Measurements from ENCODE around the gene LINGO3. TPM values are rescaled to one million over a fixed set of nuclear protein-coding genes. Genes with fewer than 3 reads are reported as not detected.
"Not testable (repeated sequence)": the region's sequence is repeated elsewhere in the genome, so short reads cannot be mapped to it uniquely, and the experiment has no call there.

LINGO3 gene
- polyA plus RNA-seq (ENCODE audit: insufficient read length): not detected
- long read RNA-seq, donor 1: 0 reads
- long read RNA-seq, donor 2: 0 reads
- long read RNA-seq, donor 3: 0 reads
- long read RNA-seq, donor 4: 0 reads
- long read RNA-seq, donor 5: 0 reads
- long read RNA-seq, donor 6: 0 reads
- long read RNA-seq, donor 7: 0 reads
- long read RNA-seq, donor 8, partial matches to known transcripts: 0 of 1 reads
- long read RNA-seq, donor 8, other reads (novel, unspliced or antisense): 0 of 1 reads

DNA sequence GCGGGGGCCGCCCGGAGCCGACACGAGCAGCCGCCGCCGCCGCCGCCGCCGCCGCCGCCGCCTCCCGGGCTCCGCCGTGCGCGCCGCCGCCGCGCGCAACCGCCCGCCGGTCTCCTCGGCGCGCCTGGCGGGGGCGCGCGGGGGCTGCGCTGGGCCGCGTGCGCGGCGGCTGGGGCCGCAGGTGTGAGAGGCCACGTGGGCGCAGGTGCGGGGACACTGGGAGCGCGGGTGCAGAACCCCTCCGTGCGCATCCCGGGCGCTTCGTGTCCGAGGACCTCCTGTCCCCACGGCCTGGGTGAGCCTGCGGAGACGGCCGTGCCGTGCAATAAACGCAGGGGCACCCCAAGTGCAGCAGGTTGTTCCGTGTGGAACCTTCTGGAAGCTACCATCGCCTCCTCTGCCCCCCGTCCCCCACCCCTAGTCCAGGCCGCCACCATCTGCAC, at the start of gene LINGO3:
TSS of gene LINGO3 (minus strand) at position 41 of the 443 bp plus-strand sequence. CDS start 16,378 bp downstream, outside the sequence.
- DNase-seq: no peak

DNA sequence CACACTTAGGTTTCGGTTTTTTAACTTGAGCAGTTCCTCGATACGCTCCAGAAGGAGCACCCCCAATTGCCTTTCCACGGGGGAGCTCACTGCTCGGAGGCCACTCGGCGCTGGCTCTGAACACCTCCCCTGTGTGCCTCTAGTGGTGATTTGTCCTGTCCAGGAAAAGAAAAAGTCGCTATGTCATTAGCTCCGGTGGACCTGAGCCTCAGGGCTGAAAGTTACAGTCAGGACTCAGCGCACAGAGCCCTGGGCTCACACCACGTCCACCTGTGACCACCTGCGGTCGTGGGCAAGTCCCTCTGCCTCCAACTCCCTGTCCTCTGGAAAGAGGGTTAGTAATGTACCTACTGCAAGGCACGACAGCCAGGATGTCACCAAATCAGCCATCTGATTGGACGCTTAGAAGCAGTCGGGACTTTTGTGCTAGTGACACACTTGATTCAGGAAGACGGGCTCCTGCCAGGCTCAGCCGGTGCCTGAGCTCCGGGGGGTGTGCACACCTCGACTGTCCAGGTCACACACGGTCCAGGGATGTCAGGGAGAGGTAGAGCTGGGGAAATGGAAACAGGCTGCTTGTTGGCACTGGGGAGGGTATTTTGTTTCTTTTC, 48.2 kb upstream of the LINGO3 start:
- DNase-seq: no peak

DNA sequence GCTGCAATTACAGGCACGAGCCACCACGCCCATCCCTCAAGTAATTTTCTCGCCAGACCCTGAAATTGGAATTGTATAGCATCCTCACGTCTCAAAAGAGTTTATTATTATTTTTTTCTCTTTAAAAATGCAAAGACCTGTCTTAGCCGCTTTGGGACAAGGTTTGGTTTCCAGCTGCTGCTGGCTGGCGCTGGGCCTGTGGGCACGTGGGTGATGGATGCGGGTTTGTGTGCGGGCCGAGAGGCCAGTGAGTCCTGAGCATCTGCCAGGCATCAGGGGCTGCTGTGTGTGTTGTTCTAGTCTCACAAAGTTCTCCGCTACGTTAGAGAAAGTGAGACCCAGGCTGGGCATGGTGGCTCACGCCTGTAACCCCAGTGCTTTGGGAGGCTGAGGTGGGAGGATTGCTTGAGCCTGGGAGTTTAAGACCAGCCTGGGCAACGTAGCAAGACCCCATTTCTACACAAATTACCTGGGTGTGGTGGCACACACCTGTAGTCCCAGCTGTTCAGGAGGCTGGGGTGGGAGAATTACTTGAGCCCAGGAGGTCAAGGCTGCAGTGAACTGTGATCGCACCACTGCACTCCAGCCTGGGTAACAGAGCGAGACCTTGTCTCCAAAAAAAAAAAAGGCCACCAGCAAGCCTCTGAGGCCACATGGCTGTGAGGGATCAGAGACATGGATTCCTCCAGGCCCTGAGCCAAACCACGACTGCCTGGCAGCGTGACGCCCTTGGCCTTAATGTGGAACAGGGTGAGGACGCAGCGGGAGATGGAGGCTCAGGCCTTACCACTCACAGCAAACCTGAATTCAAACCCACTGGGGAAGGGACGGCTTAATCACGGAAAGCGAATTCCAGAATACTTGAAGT, 47.4 kb upstream of the LINGO3 start:
- DNase-seq: no peak

DNA sequence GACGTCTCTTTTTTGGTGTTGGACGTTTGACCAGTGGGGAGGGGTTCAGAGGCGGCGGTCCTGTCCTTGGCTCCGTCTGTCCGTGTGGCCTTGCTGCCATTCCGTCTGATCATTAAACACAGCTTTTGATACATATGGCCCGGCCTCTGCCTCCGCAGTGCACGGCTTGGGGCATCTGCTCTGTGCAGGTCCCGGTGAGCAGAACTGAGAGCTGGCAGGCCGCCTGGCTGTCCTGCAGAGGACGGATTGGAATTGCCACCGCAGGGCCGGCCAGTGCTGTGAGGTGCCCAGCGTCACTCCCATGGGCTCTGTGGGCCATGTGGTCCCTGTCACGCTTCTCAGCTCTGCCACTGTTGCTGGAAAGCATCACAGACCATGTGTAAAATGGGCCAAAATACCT, 46.7 kb upstream of the LINGO3 start:
- DNase-seq: no peak

DNA sequence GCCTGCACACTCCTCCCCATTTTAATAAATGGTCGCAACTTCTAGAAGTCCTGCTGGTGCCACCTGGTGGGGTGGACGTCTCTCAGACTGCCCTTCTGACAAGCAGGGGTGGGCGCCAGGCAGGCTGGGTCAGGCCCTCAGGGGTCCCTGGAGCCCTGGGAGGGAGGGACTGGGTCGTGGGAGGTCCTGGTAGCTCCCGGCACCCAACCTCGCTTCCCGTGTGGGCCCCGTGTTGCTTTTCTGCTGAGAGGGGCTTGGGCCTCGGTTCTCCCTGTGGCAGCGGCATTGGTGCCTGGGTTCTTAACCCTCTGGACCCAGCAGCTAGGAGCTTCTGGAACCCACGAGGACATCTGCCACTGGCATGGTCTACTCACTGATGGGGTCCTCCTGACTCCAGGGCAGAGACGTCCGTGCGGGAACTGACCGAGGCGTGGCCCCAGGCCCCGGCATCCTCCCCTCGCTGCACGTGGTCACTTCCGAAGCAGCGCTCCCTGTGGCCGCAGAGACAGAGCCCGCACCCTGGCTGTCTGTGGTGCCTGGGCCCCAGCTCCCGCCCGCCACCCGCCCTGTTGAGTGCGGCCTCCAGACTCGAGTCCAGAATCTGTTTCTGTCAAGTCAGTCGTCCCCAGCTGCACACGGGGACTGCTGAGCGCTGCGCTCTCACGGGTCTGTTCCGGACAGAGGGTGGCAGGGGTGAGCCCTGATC, 46.1 kb upstream of the LINGO3 start:
- no peak for DNase-seq

- no peak for DNase-seq
Measured at GRCh38 chr19:2353159-2353886, 45.4 kb upstream of the LINGO3 start.

- no peak for DNase-seq
Measured at GRCh38 chr19:2352121-2352520, 44.2 kb upstream of the LINGO3 start.

GRCh38 chr19:2351591-2351990, 43.6 kb upstream of the LINGO3 start:
- no peak for DNase-seq

- DNase-seq: no peak
Measured at GRCh38 chr19:2350656-2351055, 42.7 kb upstream of the LINGO3 start.

- not testable (repeated sequence) for DNase-seq
Measured at GRCh38 chr19:2349818-2350217, 41.9 kb upstream of the LINGO3 start.

DNA sequence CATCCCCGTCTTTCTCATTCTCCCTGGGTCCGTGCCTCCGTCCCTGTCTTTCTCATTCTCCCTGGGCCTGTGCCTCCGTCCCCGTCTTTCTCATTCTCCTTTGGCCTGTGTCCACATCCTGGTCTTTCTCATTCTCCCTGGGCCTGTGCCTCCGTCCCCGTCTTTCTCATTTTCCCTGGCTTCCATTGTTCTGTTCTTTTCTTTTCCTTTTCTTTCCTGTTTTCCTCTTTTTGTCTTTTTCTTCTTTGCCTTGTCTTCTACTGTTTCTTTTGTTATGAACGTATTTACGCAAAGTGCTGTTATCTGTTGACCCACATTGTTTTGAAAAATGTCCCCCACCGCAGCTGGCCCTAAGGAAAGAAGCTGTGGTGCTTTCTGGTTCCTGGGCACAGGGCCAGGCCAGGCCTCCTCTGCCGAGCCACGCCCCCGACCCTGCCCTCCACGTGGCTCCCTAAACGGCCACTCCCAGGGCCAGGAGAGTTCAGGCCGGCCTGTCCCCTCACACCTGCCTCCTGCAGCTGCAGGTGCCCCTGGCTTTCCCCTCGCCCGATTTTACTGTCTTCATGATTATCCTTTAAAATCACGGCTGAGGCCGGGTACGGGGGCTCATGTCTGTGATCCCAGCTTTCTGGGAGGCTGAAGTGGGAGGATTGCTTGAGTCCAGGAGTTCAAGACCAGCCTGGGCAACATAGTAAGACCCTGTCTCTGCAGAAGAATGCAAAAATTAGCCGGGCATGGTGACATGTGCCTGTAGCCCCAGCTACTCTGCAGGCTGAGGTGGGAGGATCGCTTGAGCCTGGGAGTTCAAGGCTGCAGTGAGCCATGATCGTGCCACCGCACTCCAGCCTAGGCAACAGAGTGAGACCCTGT, 38.1 kb upstream of the LINGO3 start:
- DNase-seq: no peak

DNA sequence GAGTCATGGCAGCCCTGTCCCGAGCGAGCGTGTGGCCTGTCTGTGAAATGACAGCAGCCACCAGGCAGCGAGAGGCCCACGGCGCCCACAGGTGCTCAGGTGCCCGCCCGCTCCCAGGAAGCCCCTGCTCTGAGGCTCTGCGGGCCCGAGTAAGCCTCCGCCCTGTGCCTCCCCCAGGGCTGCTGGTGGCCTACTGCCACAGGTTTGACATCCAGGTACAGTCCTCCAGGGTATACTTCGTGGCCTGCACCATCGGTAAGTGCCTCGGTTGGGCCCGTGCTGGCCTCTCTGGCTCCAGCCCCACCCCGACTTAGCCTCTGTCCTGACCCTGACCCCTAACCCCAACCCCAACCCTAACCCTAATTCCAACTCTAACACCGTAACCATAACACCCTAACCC, 37.1 kb upstream of the LINGO3 start:
- no peak for DNase-seq

DNA sequence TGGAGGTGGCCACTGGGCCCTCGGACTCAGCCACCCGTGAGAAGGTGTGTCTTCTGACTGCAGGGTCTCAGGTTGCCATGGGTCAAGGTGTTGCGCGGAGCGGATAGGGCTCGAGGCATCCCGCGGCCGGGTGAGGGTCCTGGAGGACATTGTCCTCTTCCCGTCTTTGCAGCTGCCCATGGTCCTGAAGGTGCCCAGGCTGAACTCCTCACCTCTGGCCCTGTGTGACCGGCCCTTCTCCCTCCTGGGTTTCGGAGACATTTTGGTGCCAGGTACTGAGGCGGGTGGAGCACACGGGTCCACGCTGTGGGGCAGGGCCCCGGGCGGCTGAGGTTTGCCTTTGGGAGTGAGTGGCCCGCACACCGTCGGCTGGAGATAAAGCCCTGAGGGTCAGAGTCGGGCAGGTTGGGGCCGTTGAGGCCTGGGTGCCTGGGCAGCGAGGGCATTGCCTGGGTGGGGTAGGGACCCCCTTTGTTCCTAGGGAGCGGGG, 36.5 kb upstream of the LINGO3 start:
- DNase-seq: no peak

- no peak for DNase-seq
Measured at GRCh38 chr19:2343289-2343982, 35.5 kb upstream of the LINGO3 start.

GRCh38 chr19:2342656-2343288, 34.8 kb upstream of the LINGO3 start:
- no peak for DNase-seq

- no peak for DNase-seq
Measured at GRCh38 chr19:2341982-2342381, 34.0 kb upstream of the LINGO3 start.

GRCh38 chr19:2341244-2341751, 33.3 kb upstream of the LINGO3 start:
- no peak for DNase-seq

DNA sequence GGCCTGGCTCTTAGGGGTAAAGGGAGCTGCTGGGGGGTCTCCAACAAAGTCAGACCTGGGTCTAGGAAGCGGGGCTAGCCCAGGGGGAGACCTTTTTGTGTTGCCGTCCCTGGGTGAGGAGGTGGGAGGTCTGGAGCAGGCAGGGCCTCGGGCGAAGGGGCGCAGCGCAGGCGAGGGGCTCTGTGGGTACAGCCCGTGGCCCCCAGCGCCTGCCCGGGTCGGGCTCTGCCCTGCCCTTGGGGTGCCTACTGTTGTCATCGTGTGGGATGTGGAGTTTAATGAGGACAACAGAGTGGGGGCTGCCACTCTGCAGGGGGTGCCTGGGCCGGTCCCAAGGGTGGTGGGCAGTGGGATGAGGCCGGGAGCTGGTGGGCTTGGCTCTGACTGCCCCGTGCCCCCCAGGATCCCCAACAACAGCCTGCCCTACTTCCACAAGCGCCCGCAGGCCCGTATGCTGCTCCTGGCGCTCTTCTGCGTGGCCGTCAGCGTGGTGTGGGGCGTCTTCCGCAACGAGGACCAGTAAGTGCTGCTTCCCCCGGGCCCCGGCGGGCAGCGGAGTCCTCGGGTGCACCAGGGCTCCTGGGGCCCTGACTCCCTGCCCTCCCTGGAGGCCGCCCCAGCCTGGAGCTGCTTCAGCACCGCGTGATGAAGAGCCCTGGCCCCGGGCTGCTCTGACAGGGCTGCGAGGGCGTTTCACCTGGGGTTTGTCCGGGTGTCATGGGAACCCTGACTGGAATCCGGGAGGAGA, 32.7 kb upstream of the LINGO3 start:
- DNase-seq: no peak

All from left kidney (tissue), 8 donors.